GM23338 (cell line): ENCODE data around the gene CPNE8. TPM values are rescaled to one million over a fixed set of nuclear protein-coding genes. Genes with fewer than 3 reads are reported as not detected.

Source experiments
- ATAC-seq: fragments of 200-7000 bp; cut with Tn5 transposase; 3 replicates; pipeline ENCODE4 v1.9.1; 2020
- DNase-seq: peaks from one replicate; pipeline ENCODE4 v3.0.0-alpha.2; 2015; ENCODE audit warnings: low spot score
- H2AFZ ChIP-seq: fragments of 200-600 bp; sonication (generic); 2 replicates; pipeline ENCODE4 v1.8.0; 2016; ENCODE audit warnings: antibody characterized with exemption, mild to moderate bottlenecking, moderate library complexity
- H3F3A ChIP-seq: fragments of 200-600 bp; sonication (generic); replicated peaks from 2 replicates; pipeline ENCODE4 v1.8.0; 2017; ENCODE audit warnings: antibody characterized with exemption, mixed run types, low read depth
- H3K27ac ChIP-seq: fragments of 200-600 bp; sonication (generic); 2 replicates; pipeline ENCODE4 v1.6.1; 2016; ENCODE audit warnings: low read depth
- H3K27me3 ChIP-seq: fragments of 200-600 bp; sonication (generic); 2 replicates; pipeline ENCODE4 v1.8.0; 2016; ENCODE audit warnings: mild to moderate bottlenecking, mixed run types, moderate library complexity; ENCODE audit not compliant: insufficient read depth
- H3K36me3 ChIP-seq: fragments of 200-600 bp; sonication (generic); 2 replicates; pipeline ENCODE4 v1.8.0; 2016; ENCODE audit warnings: mild to moderate bottlenecking; ENCODE audit not compliant: insufficient read depth
- H3K4me1 ChIP-seq: fragments of 200-600 bp; sonication (generic); 2 replicates; pipeline ENCODE4 v1.8.0; 2016; ENCODE audit warnings: mild to moderate bottlenecking, moderate library complexity; ENCODE audit not compliant: insufficient read depth
- H3K4me2 ChIP-seq: fragments of 200-600 bp; sonication (generic); 2 replicates; pipeline ENCODE4 v1.7.1; 2017; ENCODE audit warnings: mixed run types
- H3K4me3 ChIP-seq: fragments of 200-600 bp; sonication (generic); 2 replicates; pipeline ENCODE4 v1.6.1; 2016; ENCODE audit warnings: mixed run types
- H3K79me2 ChIP-seq: fragments of 200-600 bp; sonication (generic); replicated peaks from 2 replicates; pipeline ENCODE4 v1.8.0; 2017; ENCODE audit warnings: mild to moderate bottlenecking; ENCODE audit not compliant: insufficient read depth
- H3K9me2 ChIP-seq: fragments of 200-600 bp; sonication (generic); 2 replicates; pipeline ENCODE4 v1.8.0; 2017; ENCODE audit not compliant: insufficient read depth
- H4K20me1 ChIP-seq: fragments of 200-600 bp; sonication (generic); replicated peaks from 2 replicates; pipeline ENCODE4 v1.8.0; 2017; ENCODE audit warnings: mild to moderate bottlenecking; ENCODE audit not compliant: insufficient read depth
- H3K27ac Mint-ChIP-seq: 2 replicates; pipeline ENCODE4 v1.8.0; 2020; ENCODE audit warnings: inconsistent platforms, mild to moderate bottlenecking, moderate library complexity, mixed read lengths
- H3K27me3 Mint-ChIP-seq: 3 replicates; pipeline ENCODE4 v1.8.0; 2022; ENCODE audit warnings: low read depth, mild to moderate bottlenecking, moderate library complexity, mixed read lengths, inconsistent platforms; ENCODE audit not compliant: insufficient read depth, poor library complexity
- H3K36me3 Mint-ChIP-seq: 3 replicates; pipeline ENCODE4 v1.8.0; 2021; ENCODE audit warnings: low read depth, mild to moderate bottlenecking, inconsistent platforms, moderate library complexity, mixed read lengths
- H3K4me1 Mint-ChIP-seq: 3 replicates; pipeline ENCODE4 v1.8.0; 2020; ENCODE audit warnings: mild to moderate bottlenecking, inconsistent platforms, mixed read lengths
- H3K4me3 Mint-ChIP-seq: 3 replicates; pipeline ENCODE4 v1.8.0; 2021; ENCODE audit warnings: moderate library complexity, mild to moderate bottlenecking, inconsistent platforms, mixed read lengths
- H3K9me3 Mint-ChIP-seq: 3 replicates; pipeline ENCODE4 v1.8.0; 2020; ENCODE audit warnings: moderate library complexity, mild to moderate bottlenecking, inconsistent platforms, mixed read lengths
- CREB1 ChIP-seq: fragments of 250-450 bp; sonication (Bioruptor Pico); IDR thresholded peaks from 2 replicates; pipeline ENCODE4 v1.5.0; 2020; ENCODE audit warnings: low read depth, mild to moderate bottlenecking, moderate library complexity
- CTCF ChIP-seq, 2 experiments: fragments of 200-600 bp in 1 of 2; sonication (generic) in 1 of 2; conservative IDR thresholded peaks; 2 replicates each; pipeline versions ENCODE4 v1.5.1 to v1.6.1; 2016 to 2017; ENCODE audit warnings: antibody characterized with exemption in 2 of 2, low read depth in 2 of 2, mild to moderate bottlenecking in 2 of 2, moderate library complexity in 1 of 2
- ETS1 ChIP-seq: IDR thresholded peaks from 2 replicates; pipeline ENCODE4 v1.6.1; 2016; ENCODE audit warnings: antibody characterized with exemption
- EZH2 ChIP-seq: fragments of 200-600 bp; sonication (generic); IDR thresholded peaks from one replicate; pipeline ENCODE4 v1.8.0; 2017; ENCODE audit warnings: antibody characterized with exemption, mild to moderate bottlenecking, low read depth; ENCODE audit not compliant: unreplicated experiment
- EZH2phosphoT487 ChIP-seq: fragments of 200-600 bp; sonication (generic); IDR thresholded peaks from one replicate; pipeline ENCODE4 v1.8.1; 2018; ENCODE audit warnings: antibody characterized with exemption; ENCODE audit not compliant: unreplicated experiment
- JUNB ChIP-seq: IDR thresholded peaks from one replicate; pipeline ENCODE4 v1.6.1; 2016; ENCODE audit warnings: antibody characterized with exemption; ENCODE audit not compliant: unreplicated experiment
- NANOG ChIP-seq: IDR thresholded peaks from 2 replicates; pipeline ENCODE4 v1.6.1; 2016; ENCODE audit warnings: antibody characterized with exemption, borderline replicate concordance
- POLR2AphosphoS5 ChIP-seq: IDR thresholded peaks from 2 replicates; pipeline ENCODE4 v1.6.1; 2016; ENCODE audit warnings: antibody characterized with exemption, low read depth
- STAT1 ChIP-seq: IDR thresholded peaks from one replicate; pipeline ENCODE4 v1.6.1; 2016; ENCODE audit warnings: antibody characterized with exemption; ENCODE audit not compliant: unreplicated experiment
- ZNF114 ChIP-seq: fragments of 250-450 bp; sonication (Bioruptor Pico); IDR thresholded peaks from 2 replicates; pipeline ENCODE4 v1.5.0; 2020; ENCODE audit warnings: mild to moderate bottlenecking, moderate library complexity
- ZNF331 ChIP-seq: fragments of 250-450 bp; sonication (Bioruptor Pico); IDR thresholded peaks from 2 replicates; pipeline ENCODE4 v1.5.0; 2020; ENCODE audit warnings: low read depth, mild to moderate bottlenecking, moderate library complexity
- polyA plus RNA-seq: library from polyadenylated mRNA; unstranded; fragments of >200 nt; fragmentation: Nextera tagmentation; extraction: Ambion mirVana; gene quantifications from 2 replicates; pipeline ENCODE4 v1.2.1, GENCODE V29; 2016
- total RNA-seq: library from RNA; depleted of rRNA; stranded (reverse); fragments of >200 nt; shearing (Covaris generic); gene quantifications from 2 replicates; pipeline ENCODE4 v1.2.3, GENCODE V29; 2014
- TF ChIP-seq, protein P1 (sequence below): fragments of 250-450 bp; sonication (Bioruptor Pico); IDR thresholded peaks from 2 replicates; pipeline ENCODE4 v1.5.0; 2020; ENCODE audit warnings: mild to moderate bottlenecking, moderate library complexity
- TF ChIP-seq, protein P2 (sequence below): IDR thresholded peaks from one replicate; pipeline ENCODE4 v1.6.1; 2018; ENCODE audit warnings: antibody characterized with exemption; ENCODE audit not compliant: unreplicated experiment

Gene CPNE8
- total and polyA plus RNA-seq, 2 experiments from 2014 or later, result 8.7 to 10.1 TPM

GRCh38 chr12:38906482-38907200, 1.2 kb upstream of the CPNE8 start:
- peak; percentile 94 for DNase-seq
- 0 out of 2 replicates have a peak, but pooled peaks have one; percentile 13 for TF ChIP-seq CREB1 (CRISPR knock-in tag)
- no peak for TF ChIP-seq JUNB
- TF ChIP-seq, protein P1, sequence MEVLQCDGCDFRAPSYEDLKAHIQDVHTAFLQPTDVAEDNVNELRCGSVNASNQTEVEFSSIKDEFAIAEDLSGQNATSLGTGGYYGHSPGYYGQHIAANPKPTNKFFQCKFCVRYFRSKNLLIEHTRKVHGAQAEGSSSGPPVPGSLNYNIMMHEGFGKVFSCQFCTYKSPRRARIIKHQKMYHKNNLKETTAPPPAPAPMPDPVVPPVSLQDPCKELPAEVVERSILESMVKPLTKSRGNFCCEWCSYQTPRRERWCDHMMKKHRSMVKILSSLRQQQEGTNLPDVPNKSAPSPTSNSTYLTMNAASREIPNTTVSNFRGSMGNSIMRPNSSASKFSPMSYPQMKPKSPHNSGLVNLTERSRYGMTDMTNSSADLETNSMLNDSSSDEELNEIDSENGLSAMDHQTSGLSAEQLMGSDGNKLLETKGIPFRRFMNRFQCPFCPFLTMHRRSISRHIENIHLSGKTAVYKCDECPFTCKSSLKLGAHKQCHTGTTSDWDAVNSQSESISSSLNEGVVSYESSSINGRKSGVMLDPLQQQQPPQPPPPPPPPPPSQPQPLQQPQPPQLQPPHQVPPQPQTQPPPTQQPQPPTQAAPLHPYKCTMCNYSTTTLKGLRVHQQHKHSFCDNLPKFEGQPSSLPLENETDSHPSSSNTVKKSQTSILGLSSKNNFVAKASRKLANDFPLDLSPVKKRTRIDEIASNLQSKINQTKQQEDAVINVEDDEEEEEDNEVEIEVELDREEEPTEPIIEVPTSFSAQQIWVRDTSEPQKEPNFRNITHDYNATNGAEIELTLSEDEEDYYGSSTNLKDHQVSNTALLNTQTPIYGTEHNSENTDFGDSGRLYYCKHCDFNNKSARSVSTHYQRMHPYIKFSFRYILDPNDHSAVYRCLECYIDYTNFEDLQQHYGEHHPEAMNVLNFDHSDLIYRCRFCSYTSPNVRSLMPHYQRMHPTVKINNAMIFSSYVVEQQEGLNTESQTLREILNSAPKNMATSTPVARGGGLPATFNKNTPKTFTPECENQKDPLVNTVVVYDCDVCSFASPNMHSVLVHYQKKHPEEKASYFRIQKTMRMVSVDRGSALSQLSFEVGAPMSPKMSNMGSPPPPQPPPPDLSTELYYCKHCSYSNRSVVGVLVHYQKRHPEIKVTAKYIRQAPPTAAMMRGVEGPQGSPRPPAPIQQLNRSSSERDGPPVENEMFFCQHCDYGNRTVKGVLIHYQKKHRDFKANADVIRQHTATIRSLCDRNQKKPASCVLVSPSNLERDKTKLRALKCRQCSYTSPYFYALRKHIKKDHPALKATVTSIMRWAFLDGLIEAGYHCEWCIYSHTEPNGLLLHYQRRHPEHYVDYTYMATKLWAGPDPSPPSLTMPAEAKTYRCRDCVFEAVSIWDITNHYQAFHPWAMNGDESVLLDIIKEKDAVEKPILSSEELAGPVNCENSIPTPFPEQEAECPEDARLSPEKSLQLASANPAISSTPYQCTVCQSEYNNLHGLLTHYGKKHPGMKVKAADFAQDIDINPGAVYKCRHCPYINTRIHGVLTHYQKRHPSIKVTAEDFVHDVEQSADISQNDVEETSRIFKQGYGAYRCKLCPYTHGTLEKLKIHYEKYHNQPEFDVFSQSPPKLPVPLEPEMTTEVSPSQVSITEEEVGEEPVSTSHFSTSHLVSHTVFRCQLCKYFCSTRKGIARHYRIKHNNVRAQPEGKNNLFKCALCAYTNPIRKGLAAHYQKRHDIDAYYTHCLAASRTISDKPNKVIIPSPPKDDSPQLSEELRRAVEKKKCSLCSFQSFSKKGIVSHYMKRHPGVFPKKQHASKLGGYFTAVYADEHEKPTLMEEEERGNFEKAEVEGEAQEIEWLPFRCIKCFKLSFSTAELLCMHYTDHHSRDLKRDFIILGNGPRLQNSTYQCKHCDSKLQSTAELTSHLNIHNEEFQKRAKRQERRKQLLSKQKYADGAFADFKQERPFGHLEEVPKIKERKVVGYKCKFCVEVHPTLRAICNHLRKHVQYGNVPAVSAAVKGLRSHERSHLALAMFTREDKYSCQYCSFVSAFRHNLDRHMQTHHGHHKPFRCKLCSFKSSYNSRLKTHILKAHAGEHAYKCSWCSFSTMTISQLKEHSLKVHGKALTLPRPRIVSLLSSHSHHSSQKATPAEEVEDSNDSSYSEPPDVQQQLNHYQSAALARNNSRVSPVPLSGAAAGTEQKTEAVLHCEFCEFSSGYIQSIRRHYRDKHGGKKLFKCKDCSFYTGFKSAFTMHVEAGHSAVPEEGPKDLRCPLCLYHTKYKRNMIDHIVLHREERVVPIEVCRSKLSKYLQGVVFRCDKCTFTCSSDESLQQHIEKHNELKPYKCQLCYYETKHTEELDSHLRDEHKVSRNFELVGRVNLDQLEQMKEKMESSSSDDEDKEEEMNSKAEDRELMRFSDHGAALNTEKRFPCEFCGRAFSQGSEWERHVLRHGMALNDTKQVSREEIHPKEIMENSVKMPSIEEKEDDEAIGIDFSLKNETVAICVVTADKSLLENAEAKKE, result no peak
- no peak for TF ChIP-seq ZNF331
- no peak for TF ChIP-seq NANOG
- peak; percentile 64 for TF ChIP-seq POLR2AphosphoS5
- TF ChIP-seq CTCF (conservative IDR thresholded peaks at IDR 0.05; ENCODE audit: low read depth in 2 of 2), result peak; percentile 73 to 84
- no peak for TF ChIP-seq EZH2
- TF ChIP-seq, protein P2, sequence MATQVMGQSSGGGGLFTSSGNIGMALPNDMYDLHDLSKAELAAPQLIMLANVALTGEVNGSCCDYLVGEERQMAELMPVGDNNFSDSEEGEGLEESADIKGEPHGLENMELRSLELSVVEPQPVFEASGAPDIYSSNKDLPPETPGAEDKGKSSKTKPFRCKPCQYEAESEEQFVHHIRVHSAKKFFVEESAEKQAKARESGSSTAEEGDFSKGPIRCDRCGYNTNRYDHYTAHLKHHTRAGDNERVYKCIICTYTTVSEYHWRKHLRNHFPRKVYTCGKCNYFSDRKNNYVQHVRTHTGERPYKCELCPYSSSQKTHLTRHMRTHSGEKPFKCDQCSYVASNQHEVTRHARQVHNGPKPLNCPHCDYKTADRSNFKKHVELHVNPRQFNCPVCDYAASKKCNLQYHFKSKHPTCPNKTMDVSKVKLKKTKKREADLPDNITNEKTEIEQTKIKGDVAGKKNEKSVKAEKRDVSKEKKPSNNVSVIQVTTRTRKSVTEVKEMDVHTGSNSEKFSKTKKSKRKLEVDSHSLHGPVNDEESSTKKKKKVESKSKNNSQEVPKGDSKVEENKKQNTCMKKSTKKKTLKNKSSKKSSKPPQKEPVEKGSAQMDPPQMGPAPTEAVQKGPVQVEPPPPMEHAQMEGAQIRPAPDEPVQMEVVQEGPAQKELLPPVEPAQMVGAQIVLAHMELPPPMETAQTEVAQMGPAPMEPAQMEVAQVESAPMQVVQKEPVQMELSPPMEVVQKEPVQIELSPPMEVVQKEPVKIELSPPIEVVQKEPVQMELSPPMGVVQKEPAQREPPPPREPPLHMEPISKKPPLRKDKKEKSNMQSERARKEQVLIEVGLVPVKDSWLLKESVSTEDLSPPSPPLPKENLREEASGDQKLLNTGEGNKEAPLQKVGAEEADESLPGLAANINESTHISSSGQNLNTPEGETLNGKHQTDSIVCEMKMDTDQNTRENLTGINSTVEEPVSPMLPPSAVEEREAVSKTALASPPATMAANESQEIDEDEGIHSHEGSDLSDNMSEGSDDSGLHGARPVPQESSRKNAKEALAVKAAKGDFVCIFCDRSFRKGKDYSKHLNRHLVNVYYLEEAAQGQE, result no peak
- TF ChIP-seq EZH2phosphoT487, result no peak
- TF ChIP-seq ETS1, result peak; percentile 45; the same call in 1 of the 2 replicates
- TF ChIP-seq STAT1, result no peak
- TF ChIP-seq ZNF114, result no peak
- Histone ChIP-seq H3K4me1 (peaks cover 21% of the 10 kb centered on the region), H4K20me1 (no peaks in the 10 kb centered on the region), H2AFZ (peak overlapping the region; percentile 84), H3K36me3 (no peaks in the 10 kb centered on the region), H3K9me2 (no peaks in the 10 kb centered on the region), H3K4me2 (peak overlapping the region; percentile 93), H3F3A (no peaks in the 10 kb centered on the region), H3K4me3 (peak overlapping the region; percentile 85), H3K27me3 (peaks cover 7% of the 10 kb centered on the region; the same call in 1 of the 2 replicates), H3K27ac (no peak overlapping the region), H3K79me2 (peaks cover 3% of the 10 kb centered on the region; the same call in 1 of the 2 replicates)
- Mint-ChIP-seq H3K36me3 (no peaks in the 10 kb centered on the region), H3K9me3 (peaks cover 3% of the 10 kb centered on the region; the same call in 1 of the 3 replicates), H3K4me1 (peaks cover 17% of the 10 kb centered on the region), H3K27me3 (peaks cover 20% of the 10 kb centered on the region), H3K27ac (peak overlapping the region; percentile 29; the same call in 1 of the 2 replicates), H3K4me3 (peak overlapping the region; percentile 94)
- ATAC-seq, result peak; percentile 83
